Urinary bladder (tissue), 4 donors: Measurements from ENCODE around the gene MAP2K3. TPM values are rescaled to one million over a fixed set of nuclear protein-coding genes. Genes with fewer than 3 reads are reported as not detected.

Experiments used
- DNase-seq: peaks from one replicate; pipeline ENCODE4 v3.0.0-alpha.2; 2015; ENCODE audit errors: extremely low spot score
- H3K27ac ChIP-seq: one replicate; pipeline ENCODE4 v1.5.1; 2013; ENCODE audit warnings: low read depth, mild to moderate bottlenecking, moderate library complexity
- H3K36me3 ChIP-seq: one replicate; pipeline ENCODE4 v1.6.1; 2013; ENCODE audit warnings: mild to moderate bottlenecking, moderate library complexity; ENCODE audit not compliant: insufficient read depth
- H3K4me1 ChIP-seq: one replicate; pipeline ENCODE4 v1.6.1; 2013; ENCODE audit warnings: mild to moderate bottlenecking, moderate library complexity; ENCODE audit not compliant: insufficient read depth
- H3K4me3 ChIP-seq: one replicate; pipeline ENCODE4 v1.5.1; 2013; ENCODE audit warnings: low read depth, low read length
- WGBS: extraction: QIAGEN DNeasy Blood & Tissue Kit; methylation state at CpG from one replicate; pipeline ENCODE4 v1.1.7; 2013; 5-methylcytosine and 5-hydroxymethylcytosine counted together
- polyA plus RNA-seq: library from polyadenylated mRNA; stranded (reverse); fragments of 200-250 nt; gene quantifications from one replicate; pipeline ENCODE4 v1.2.3, GENCODE V29; 2013
- total RNA-seq: library from RNA; depleted of rRNA; stranded (reverse); fragments of >200 nt; gene quantifications from one replicate; pipeline ENCODE4 v1.2.3, GENCODE V29; 2014
- donor health status: healthy with polysubstance abuse.
- donor health status: healthy.

MAP2K3 gene
- total and polyA plus RNA-seq, 2 donors, result 8.3 to 33.5 TPM

DNA sequence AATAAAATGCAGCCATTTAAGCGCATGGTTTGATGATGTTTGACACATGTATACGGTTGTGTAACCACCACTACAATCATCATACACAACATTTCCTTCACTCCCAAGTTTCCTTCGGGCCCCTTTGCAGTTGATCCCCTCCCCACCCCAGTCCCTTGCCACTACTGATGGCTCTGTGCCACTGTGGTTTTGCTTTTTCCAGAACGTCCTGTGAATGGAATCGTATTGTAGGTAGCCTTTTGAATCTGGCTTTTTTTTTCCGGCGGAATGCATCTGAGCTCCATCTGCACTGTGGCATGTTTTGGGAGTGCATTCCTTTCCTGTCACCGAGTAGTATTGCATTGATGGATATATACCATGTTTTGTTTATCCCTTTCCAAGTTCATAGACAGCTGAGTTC lies 15.1 kb upstream of the MAP2K3 start:
- Histone ChIP-seq H3K4me1 (no peaks in the 10 kb centered on the region), H3K27ac (no peak overlapping the region), H3K36me3 (no peaks in the 10 kb centered on the region), H3K4me3 (no peak overlapping the region)
- WGBS, result 53% methylated on average over 8 of the region's 8 CpGs
- no peak for DNase-seq

GRCh38 chr17:21271454-21272183 lies 12.9 kb upstream of the MAP2K3 start:
- H3K4me1 ChIP-seq, result no peaks in the 10 kb centered on the region
- 86% methylated on average over 10 of the region's 10 CpGs for WGBS
- DNase-seq, result no peak
- H3K4me3 ChIP-seq, result no peak overlapping the region
- no peaks in the 10 kb centered on the region for H3K36me3 ChIP-seq
- no peak overlapping the region for H3K27ac ChIP-seq

GRCh38 chr17:21272250-21272649 lies 12.3 kb upstream of the MAP2K3 start:
- no peak overlapping the region for H3K27ac ChIP-seq
- no peaks in the 10 kb centered on the region for H3K36me3 ChIP-seq
- no peak overlapping the region for H3K4me3 ChIP-seq
- WGBS, result 89% methylated on average over 3 of the region's 3 CpGs
- H3K4me1 ChIP-seq, result no peaks in the 10 kb centered on the region
- no peak for DNase-seq

- Histone ChIP-seq H3K36me3 (no peaks in the 10 kb centered on the region), H3K27ac (no peak overlapping the region), H3K4me3 (no peak overlapping the region), H3K4me1 (no peaks in the 10 kb centered on the region)
- WGBS, result 76% methylated on average over 14 of the region's 14 CpGs
- no peak for DNase-seq
These were observed 11.4 kb upstream of the MAP2K3 start for GRCh38 chr17:21272881-21273792.

- no peaks in the 10 kb centered on the region for H3K4me1 ChIP-seq
- DNase-seq, result no peak
- WGBS, result 8% methylated on average over 20 of the region's 20 CpGs
- peak overlapping the region; percentile 37 for H3K4me3 ChIP-seq
- H3K27ac ChIP-seq, result no peak overlapping the region
- H3K36me3 ChIP-seq, result no peaks in the 10 kb centered on the region
These were observed 9.4 kb upstream of the MAP2K3 start for GRCh38 chr17:21275047-21275578.

DNA sequence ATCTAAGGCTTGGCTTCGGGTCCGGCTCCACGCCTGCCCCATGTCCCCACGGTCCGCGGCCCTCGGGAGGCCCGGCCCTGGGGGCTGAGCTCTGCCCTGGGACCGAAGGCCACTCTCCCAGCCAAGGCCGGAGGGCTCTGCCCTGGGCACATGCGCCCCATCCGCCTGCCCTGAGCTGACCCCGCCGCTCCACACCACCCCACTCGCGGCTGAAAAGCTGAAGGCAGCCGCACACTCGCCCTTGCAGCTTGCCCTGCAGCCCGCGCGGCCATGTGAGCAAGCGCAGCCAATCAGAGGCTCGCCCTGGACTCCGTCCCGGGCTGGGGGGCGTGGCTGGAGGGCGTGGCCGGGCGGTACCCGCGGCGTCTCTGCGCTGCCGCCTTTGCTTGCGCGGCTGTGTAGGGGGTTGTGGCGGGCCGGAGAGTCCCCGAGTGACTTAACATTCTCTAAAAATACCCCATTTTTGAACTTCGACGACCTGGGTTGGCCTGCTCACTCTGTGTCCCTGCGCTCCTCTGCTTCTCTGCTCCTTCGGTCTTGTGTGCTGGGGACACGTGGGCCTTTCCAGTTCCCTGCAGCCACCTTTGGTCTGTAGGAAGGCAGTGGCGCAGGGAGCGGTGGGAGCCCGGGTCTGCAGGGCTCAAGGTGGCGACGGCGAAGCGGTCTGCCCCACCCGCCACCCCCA lies 8.8 kb upstream of the MAP2K3 start:
- peak overlapping the region; percentile 37 for H3K4me3 ChIP-seq
- no peaks in the 10 kb centered on the region for H3K36me3 ChIP-seq
- under 1% methylated on average over 52 of the region's 52 CpGs for WGBS
- no peak overlapping the region for H3K27ac ChIP-seq
- H3K4me1 ChIP-seq, result no peaks in the 10 kb centered on the region
- no peak for DNase-seq

DNA sequence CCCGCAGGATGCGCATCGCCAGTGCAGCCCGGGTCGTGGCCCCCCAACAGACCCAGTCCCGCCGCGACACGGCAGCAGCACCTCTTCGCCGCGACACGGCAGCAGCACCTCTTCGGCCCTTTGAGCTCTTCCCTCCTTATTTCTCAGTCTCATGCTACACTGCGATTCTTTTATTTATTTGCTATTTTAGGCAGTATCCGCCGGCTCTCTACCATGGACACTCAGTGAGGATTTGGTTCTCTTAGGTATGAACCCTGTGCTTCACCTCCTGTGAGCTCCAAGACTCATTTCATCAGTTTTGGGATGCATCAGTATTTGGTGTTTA lies 8.3 kb upstream of the MAP2K3 start:
- Histone ChIP-seq H3K4me1 (no peaks in the 10 kb centered on the region), H3K27ac (no peak overlapping the region), H3K36me3 (no peaks in the 10 kb centered on the region)

GRCh38 chr17:21277332-21277731 lies 7.2 kb upstream of the MAP2K3 start:
- H3K4me1 ChIP-seq, result no peaks in the 10 kb centered on the region
- H3K4me3 ChIP-seq, result no peak overlapping the region
- DNase-seq, result no peak
- no peak overlapping the region for H3K27ac ChIP-seq
- no peaks in the 10 kb centered on the region for H3K36me3 ChIP-seq
- WGBS, result 96% methylated on average over 3 of the region's 3 CpGs

More for the DNA sequence above, 8.3 kb upstream of the MAP2K3 start:
- peak overlapping the region; percentile 37 for H3K4me3 ChIP-seq
- no peak for DNase-seq
- WGBS, result 8% methylated on average over 17 of the region's 17 CpGs

DNA sequence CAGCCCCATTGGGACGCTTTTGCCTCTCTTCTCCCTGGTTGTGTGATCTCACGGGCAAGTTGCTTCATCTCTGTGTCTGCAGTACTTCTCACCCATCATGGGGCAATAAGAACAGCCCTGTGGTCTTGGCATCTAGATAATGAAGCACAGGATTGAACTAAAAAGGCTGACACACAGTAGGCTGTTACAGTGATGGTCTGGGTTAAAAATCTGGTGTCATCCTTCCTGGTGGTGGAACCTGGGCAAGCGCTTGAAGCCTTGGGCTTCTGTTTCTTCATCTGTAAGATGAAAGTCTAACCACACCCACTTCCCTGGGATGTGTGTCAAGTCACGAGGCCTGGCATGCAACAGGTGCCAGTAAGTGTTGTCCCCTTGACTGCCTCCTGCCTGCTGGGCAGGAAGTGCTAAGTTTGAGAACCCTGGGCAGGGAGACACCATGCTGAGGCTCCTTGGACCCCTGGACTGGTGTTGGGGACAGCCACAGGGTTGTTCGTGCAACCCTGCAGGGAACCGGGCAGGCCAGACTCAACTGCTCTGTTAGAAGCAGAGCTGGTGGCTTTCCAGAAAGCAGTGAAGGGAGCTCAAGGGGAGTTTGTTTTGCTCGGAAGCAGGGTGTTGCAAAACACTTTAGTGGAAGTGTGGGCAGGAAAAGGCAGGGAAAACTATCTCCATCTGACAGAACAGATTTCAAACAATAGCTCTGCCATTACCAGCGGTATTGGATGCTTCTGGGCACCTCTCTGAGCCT lies 5.9 kb upstream of the MAP2K3 start:
- Histone ChIP-seq H3K4me3 (no peak overlapping the region), H3K27ac (no peak overlapping the region), H3K4me1 (no peaks in the 10 kb centered on the region), H3K36me3 (no peaks in the 10 kb centered on the region)
- DNase-seq, result no peak
- WGBS, result 76% methylated on average over 8 of the region's 8 CpGs

DNA sequence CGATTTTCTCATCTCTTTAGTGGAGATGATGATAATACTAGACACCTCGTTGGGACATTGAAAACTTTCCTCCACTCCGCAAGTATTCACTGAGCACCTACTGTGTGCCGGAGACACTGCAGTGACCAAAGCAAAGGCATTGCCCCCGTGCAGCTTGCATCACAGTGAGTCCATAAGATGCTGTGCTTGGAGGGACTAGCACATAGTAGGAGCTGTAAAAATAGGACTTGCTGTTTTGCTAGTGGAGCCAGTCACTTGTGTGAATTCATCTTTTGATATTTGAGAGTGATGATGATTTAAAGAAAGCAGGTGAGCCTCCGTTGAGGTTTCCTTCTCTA lies 5.3 kb upstream of the MAP2K3 start:
- no peaks in the 10 kb centered on the region for H3K4me1 ChIP-seq

GRCh38 chr17:21279582-21279981 lies 4.9 kb upstream of the MAP2K3 start:
- no peak overlapping the region for H3K4me3 ChIP-seq
- no peak overlapping the region for H3K27ac ChIP-seq
- no peak for DNase-seq
- H3K4me1 ChIP-seq, result no peaks in the 10 kb centered on the region
- H3K36me3 ChIP-seq, result no peaks in the 10 kb centered on the region
- WGBS, result 82% methylated on average over 6 of the region's 6 CpGs

More for the DNA sequence above, 5.3 kb upstream of the MAP2K3 start:
- no peak overlapping the region for H3K27ac ChIP-seq
- no peaks in the 10 kb centered on the region for H3K36me3 ChIP-seq
- H3K4me3 ChIP-seq, result no peak overlapping the region
- WGBS, result 85% methylated on average over 6 of the region's 6 CpGs
- DNase-seq, result no peak

GRCh38 chr17:21280081-21280518 lies 4.4 kb upstream of the MAP2K3 start:
- no peak for DNase-seq
- no peaks in the 10 kb centered on the region for H3K4me1 ChIP-seq
- no peak overlapping the region for H3K4me3 ChIP-seq
- no peaks in the 10 kb centered on the region for H3K36me3 ChIP-seq
- H3K27ac ChIP-seq, result no peak overlapping the region
- 27% methylated on average over 10 of the region's 10 CpGs for WGBS

DNA sequence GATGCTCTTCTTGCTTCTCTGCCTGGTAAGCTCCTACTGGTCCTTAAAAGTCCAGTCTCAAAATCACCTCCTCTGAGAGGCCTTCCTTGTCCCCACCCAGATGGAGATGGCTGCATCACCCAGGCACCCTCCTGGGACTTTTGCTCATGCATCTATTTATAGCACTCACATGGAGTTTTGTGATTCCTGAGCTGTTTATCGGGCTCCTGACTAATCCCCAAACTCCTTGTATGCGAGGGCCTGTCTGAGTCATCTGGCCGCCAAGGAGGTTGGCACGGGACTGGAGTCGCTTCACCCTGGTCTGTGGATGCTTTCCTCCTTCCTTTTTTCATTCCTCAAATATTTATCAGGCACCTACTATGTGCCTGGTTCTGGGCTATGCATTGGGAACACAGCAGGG lies 2.3 kb upstream of the MAP2K3 start:
- no peaks in the 10 kb centered on the region for H3K4me1 ChIP-seq
- WGBS, result 35% methylated on average over 5 of the region's 5 CpGs
- no peak overlapping the region for H3K27ac ChIP-seq
- DNase-seq, result no peak
- H3K36me3 ChIP-seq, result no peaks in the 10 kb centered on the region
- H3K4me3 ChIP-seq, result no peak overlapping the region
